H9 (cell line): ENCODE measurements around the gene KRT86. TPM values are rescaled to one million over a fixed set of nuclear protein-coding genes. Genes with fewer than 3 reads are reported as not detected.

Experiments
- DNase-seq: peaks from one replicate; pipeline ENCODE4 v3.0.0-alpha.2; 2017
- H2AFZ ChIP-seq: one replicate; pipeline ENCODE4 v1.6.1; 2013; ENCODE audit warnings: mild to moderate bottlenecking, low read length, control low read depth, moderate library complexity
- H2AK5ac ChIP-seq: 2 replicates; pipeline ENCODE4 v1.6.1; 2013; ENCODE audit warnings: low read length, control low read depth, mixed read lengths; ENCODE audit not compliant: insufficient read length
- H2BK120ac ChIP-seq: one replicate; pipeline ENCODE4 v1.6.1; 2013; ENCODE audit warnings: low read depth, mild to moderate bottlenecking, low read length, control low read depth, inconsistent platforms; ENCODE audit not compliant: poor library complexity, severe bottlenecking
- H2BK12ac ChIP-seq: 2 replicates; pipeline ENCODE4 v1.6.1; 2013; ENCODE audit warnings: low read length, control low read depth, mixed read lengths, low read depth; ENCODE audit not compliant: insufficient read length
- H2BK15ac ChIP-seq: 2 replicates; pipeline ENCODE4 v1.6.1; 2013; ENCODE audit warnings: low read depth, low read length, control low read depth
- H2BK20ac ChIP-seq: one replicate; pipeline ENCODE4 v1.6.1; 2013; ENCODE audit warnings: low read depth, mild to moderate bottlenecking, low read length, control low read depth, inconsistent platforms; ENCODE audit not compliant: poor library complexity, severe bottlenecking
- H2BK5ac ChIP-seq: 2 replicates; pipeline ENCODE4 v1.6.1; 2013; ENCODE audit warnings: low read length, control low read depth, mixed read lengths; ENCODE audit not compliant: insufficient read length
- H3K14ac ChIP-seq: 2 replicates; pipeline ENCODE4 v1.6.1; 2013; ENCODE audit warnings: low read length, control low read depth; ENCODE audit not compliant: insufficient read depth
- H3K18ac ChIP-seq: 2 replicates; pipeline ENCODE4 v1.6.1; 2013; ENCODE audit warnings: low read depth, mild to moderate bottlenecking, mixed read lengths, low read length, control low read depth; ENCODE audit not compliant: insufficient read length
- H3K23ac ChIP-seq: 2 replicates; pipeline ENCODE4 v1.6.1; 2013; ENCODE audit warnings: low read length, control low read depth, mixed read lengths, low read depth; ENCODE audit not compliant: insufficient read length
- H3K23me2 ChIP-seq: 2 replicates; pipeline ENCODE4 v1.6.1; 2013; ENCODE audit warnings: low read depth, mild to moderate bottlenecking, mixed read lengths, low read length, control low read depth; ENCODE audit not compliant: insufficient read length, poor library complexity, severe bottlenecking
- H3K27ac ChIP-seq: 2 replicates; pipeline ENCODE4 v1.5.1; 2013; ENCODE audit warnings: low read length, control low read depth, mixed read lengths, low read depth; ENCODE audit not compliant: insufficient read length
- H3K27me3 ChIP-seq: 2 replicates; pipeline ENCODE4 v1.6.1; 2013; ENCODE audit warnings: low read length, control low read depth, inconsistent platforms; ENCODE audit not compliant: insufficient read depth
- H3K4ac ChIP-seq: 2 replicates; pipeline ENCODE4 v1.6.1; 2013; ENCODE audit warnings: low read depth, mild to moderate bottlenecking, control low read depth, inconsistent platforms, low read length, moderate library complexity
- H3K4me1 ChIP-seq: 2 replicates; pipeline ENCODE4 v1.6.1; 2013; ENCODE audit warnings: low read length, control low read depth, inconsistent platforms; ENCODE audit not compliant: insufficient read depth
- H3K4me2 ChIP-seq: 2 replicates; pipeline ENCODE4 v1.6.1; 2013; ENCODE audit warnings: low read length, control low read depth, mixed read lengths; ENCODE audit not compliant: insufficient read length, insufficient read depth
- H3K56ac ChIP-seq: 2 replicates; pipeline ENCODE4 v1.6.1; 2013; ENCODE audit warnings: low read depth, mild to moderate bottlenecking, mixed read lengths, low read length, control low read depth; ENCODE audit not compliant: insufficient read length
- H3K79me1 ChIP-seq: 2 replicates; pipeline ENCODE4 v1.6.1; 2013; ENCODE audit warnings: low read depth, mild to moderate bottlenecking, moderate library complexity, low read length, control low read depth, inconsistent platforms; ENCODE audit not compliant: insufficient read depth, poor library complexity, severe bottlenecking
- H3K79me2 ChIP-seq: 2 replicates; pipeline ENCODE4 v1.6.1; 2013; ENCODE audit warnings: low read length, control low read depth, inconsistent platforms; ENCODE audit not compliant: insufficient read depth
- H3K9ac ChIP-seq: 2 replicates; pipeline ENCODE4 v1.6.1; 2013; ENCODE audit warnings: low read length, control low read depth, mixed read lengths; ENCODE audit not compliant: insufficient read length; ENCODE audit errors: extremely low read depth
- H3K9me3 ChIP-seq: one replicate; pipeline ENCODE4 v1.6.1; 2013; ENCODE audit warnings: low read depth, low read length, inconsistent platforms; ENCODE audit not compliant: control insufficient read depth
- H3T11ph ChIP-seq: one replicate; pipeline ENCODE4 v1.6.1; 2013; ENCODE audit warnings: mild to moderate bottlenecking, low read length, control low read depth, inconsistent platforms
- H4K20me1 ChIP-seq: one replicate; pipeline ENCODE4 v1.6.1; 2013; ENCODE audit not compliant: control insufficient read depth, insufficient read length, insufficient read depth
- H4K5ac ChIP-seq: 2 replicates; pipeline ENCODE4 v1.6.1; 2013; ENCODE audit warnings: low read depth, mild to moderate bottlenecking, mixed read lengths, low read length, control low read depth; ENCODE audit not compliant: insufficient read length
- H4K8ac ChIP-seq: replicated peaks from 2 replicates; pipeline ENCODE4 v1.6.1; 2013; ENCODE audit warnings: low read length, control low read depth, mixed read lengths, low read depth; ENCODE audit not compliant: insufficient read length
- H4K91ac ChIP-seq: 2 replicates; pipeline ENCODE4 v1.6.1; 2013; ENCODE audit warnings: low read depth, mild to moderate bottlenecking, moderate library complexity, mixed read lengths, low read length, control low read depth; ENCODE audit not compliant: insufficient read length
- H3K27ac Mint-ChIP-seq, 3 experiments: 2 replicates in 2 of 3; 3 replicates in 1 of 3; pipeline ENCODE4 v1.8.0; 2020 to 2021; ENCODE audit warnings: mixed read lengths in 3 of 3, mild to moderate bottlenecking in 1 of 3, moderate library complexity in 1 of 3
- H3K27me3 Mint-ChIP-seq: 2 replicates; pipeline ENCODE4 v1.8.0; 2021; ENCODE audit warnings: low read depth, mild to moderate bottlenecking, moderate library complexity, mixed read lengths
- H3K36me3 Mint-ChIP-seq, 3 experiments: 2 replicates in 2 of 3; 3 replicates in 1 of 3; pipeline ENCODE4 v1.8.0; 2020 to 2021; ENCODE audit warnings: low read depth in 3 of 3, mixed read lengths in 3 of 3; ENCODE audit not compliant: insufficient read depth in 1 of 3
- H3K4me1 Mint-ChIP-seq, 2 experiments: 2 replicates each; pipeline ENCODE4 v1.8.0; 2020; ENCODE audit warnings: mixed read lengths in 2 of 2
- H3K4me3 Mint-ChIP-seq, 2 experiments: 2 replicates in 1 of 2; 3 replicates in 1 of 2; pipeline ENCODE4 v1.8.0; 2020 to 2021; ENCODE audit warnings: mild to moderate bottlenecking in 2 of 2, mixed read lengths in 2 of 2, moderate library complexity in 1 of 2
- H3K9me3 Mint-ChIP-seq, 2 experiments: 2 replicates in 1 of 2; 3 replicates in 1 of 2; pipeline ENCODE4 v1.8.0; 2020; ENCODE audit warnings: mild to moderate bottlenecking in 2 of 2, mixed read lengths in 2 of 2, moderate library complexity in 1 of 2
- WGBS: extraction: QIAGEN DNeasy Blood & Tissue Kit; methylation state at CpG from one replicate; pipeline ENCODE4 v1.1.7; 2013; ENCODE audit warnings: missing lambda C conversion rate, low lambda C conversion rate, mixed read lengths; ENCODE audit not compliant: insufficient read length; ENCODE audit errors: extremely low coverage; 5-methylcytosine and 5-hydroxymethylcytosine counted together
- total RNA-seq: library from RNA; stranded (reverse); gene quantifications from 2 replicates; pipeline ENCODE4 v1.2.1, GENCODE V29; 2021
- TF ChIP-seq, protein P1 (sequence below): fragments of 200-600 bp; sonication (generic); conservative IDR thresholded peaks from 3 replicates; pipeline ENCODE4 v1.8.0; 2021; ENCODE audit warnings: antibody characterized with exemption, mild to moderate bottlenecking

Gene KRT86
- total RNA-seq, 1 experiment from 2014 or later = not detected

GRCh38 chr12:52275686-52276085, 1.2 kb downstream of the KRT86 start:
- H2AFZ ChIP-seq = no peak overlapping the region
- H3K79me1 ChIP-seq = no peaks in the 10 kb centered on the region
- no peak overlapping the region for H3K4me2 ChIP-seq
- no peak overlapping the region for H4K91ac ChIP-seq
- peaks cover 2% of the 10 kb centered on the region; the same call in 1 of the 2 replicates for H3K27me3 ChIP-seq
- H2BK12ac ChIP-seq = no peak overlapping the region
- no peak overlapping the region for H2BK20ac ChIP-seq
- no peak overlapping the region for H3K23ac ChIP-seq
- H2BK15ac ChIP-seq = no peak overlapping the region
- H2AK5ac ChIP-seq = no peak overlapping the region
- Mint-ChIP-seq H3K27me3 (peaks cover 63% of the 10 kb centered on the region), H3K4me1 (peaks cover 8 to 10% of the 10 kb centered on the region in 2 experiments), H3K4me3 (no peak overlapping the region), H3K27ac (no peak overlapping the region), H3K9me3 (no peaks in the 10 kb centered on the region), H3K36me3 (no peaks in the 10 kb centered on the region)
- H3K4ac ChIP-seq = no peak overlapping the region
- H2BK5ac ChIP-seq = no peak overlapping the region
- no peak overlapping the region for H4K8ac ChIP-seq
- no peaks in the 10 kb centered on the region for H3K9me3 ChIP-seq
- no peaks in the 10 kb centered on the region for H4K20me1 ChIP-seq
- H3K27ac ChIP-seq = no peak overlapping the region
- H3K56ac ChIP-seq = no peak overlapping the region
- H3K14ac ChIP-seq = no peak overlapping the region
- H2BK120ac ChIP-seq = no peak overlapping the region
- no peak for DNase-seq
- no CpG with 5 or more reads among the region's 3 CpGs for WGBS
- H3K18ac ChIP-seq = no peak overlapping the region
- no peak overlapping the region for H3T11ph ChIP-seq
- no peak overlapping the region for H3K9ac ChIP-seq
- H3K79me2 ChIP-seq = no peaks in the 10 kb centered on the region
- H3K4me1 ChIP-seq = no peaks in the 10 kb centered on the region
- TF ChIP-seq, protein P1, sequence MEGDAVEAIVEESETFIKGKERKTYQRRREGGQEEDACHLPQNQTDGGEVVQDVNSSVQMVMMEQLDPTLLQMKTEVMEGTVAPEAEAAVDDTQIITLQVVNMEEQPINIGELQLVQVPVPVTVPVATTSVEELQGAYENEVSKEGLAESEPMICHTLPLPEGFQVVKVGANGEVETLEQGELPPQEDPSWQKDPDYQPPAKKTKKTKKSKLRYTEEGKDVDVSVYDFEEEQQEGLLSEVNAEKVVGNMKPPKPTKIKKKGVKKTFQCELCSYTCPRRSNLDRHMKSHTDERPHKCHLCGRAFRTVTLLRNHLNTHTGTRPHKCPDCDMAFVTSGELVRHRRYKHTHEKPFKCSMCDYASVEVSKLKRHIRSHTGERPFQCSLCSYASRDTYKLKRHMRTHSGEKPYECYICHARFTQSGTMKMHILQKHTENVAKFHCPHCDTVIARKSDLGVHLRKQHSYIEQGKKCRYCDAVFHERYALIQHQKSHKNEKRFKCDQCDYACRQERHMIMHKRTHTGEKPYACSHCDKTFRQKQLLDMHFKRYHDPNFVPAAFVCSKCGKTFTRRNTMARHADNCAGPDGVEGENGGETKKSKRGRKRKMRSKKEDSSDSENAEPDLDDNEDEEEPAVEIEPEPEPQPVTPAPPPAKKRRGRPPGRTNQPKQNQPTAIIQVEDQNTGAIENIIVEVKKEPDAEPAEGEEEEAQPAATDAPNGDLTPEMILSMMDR = no peak
- peaks cover 5% of the 10 kb centered on the region for H3K23me2 ChIP-seq
- H4K5ac ChIP-seq = no peak overlapping the region
